ENCODE results near the gene ADGRF1.

DNA sequence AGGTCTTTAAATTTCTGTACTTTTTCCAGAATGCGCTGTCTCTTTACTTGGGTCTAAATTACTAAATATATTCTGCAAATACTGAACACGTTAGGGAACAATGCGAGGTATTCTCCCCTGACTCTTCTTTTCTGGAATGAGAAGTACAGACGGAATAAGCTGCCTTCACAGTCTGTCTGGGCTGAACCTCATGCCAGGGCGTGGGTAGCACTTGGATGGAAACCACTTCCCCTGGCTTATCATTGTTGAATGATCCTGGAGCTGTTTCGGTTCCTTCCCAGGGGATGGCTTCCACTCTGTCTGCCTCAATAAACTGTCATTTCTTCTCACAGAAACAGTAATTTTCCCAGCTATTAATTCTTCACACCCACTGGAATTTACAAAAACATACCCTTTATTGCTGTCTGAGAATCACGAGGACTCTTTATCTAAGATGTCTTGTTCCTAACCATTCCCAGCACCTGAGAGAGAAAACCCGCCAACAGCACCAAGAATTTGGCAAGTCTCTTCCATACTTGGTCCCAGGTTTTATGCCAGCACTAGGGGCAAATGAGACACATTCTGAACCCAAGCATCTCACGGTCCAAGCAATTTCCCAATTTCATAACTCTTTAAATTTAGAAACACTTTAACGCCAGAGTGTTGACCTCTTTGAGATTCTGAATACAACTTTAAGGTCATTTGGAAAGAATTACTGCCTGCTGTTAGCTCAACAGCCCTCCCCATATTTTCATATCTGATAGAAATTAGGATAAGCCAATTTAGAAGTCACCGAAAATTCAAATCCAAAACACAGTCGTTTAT lies 77.2 kb downstream of the ADGRF1 start:
- no peak for TF ChIP-seq EP300 (IDR thresholded peaks at IDR 0.05; ENCODE audit: low read depth)
- TF ChIP-seq, protein P1, sequence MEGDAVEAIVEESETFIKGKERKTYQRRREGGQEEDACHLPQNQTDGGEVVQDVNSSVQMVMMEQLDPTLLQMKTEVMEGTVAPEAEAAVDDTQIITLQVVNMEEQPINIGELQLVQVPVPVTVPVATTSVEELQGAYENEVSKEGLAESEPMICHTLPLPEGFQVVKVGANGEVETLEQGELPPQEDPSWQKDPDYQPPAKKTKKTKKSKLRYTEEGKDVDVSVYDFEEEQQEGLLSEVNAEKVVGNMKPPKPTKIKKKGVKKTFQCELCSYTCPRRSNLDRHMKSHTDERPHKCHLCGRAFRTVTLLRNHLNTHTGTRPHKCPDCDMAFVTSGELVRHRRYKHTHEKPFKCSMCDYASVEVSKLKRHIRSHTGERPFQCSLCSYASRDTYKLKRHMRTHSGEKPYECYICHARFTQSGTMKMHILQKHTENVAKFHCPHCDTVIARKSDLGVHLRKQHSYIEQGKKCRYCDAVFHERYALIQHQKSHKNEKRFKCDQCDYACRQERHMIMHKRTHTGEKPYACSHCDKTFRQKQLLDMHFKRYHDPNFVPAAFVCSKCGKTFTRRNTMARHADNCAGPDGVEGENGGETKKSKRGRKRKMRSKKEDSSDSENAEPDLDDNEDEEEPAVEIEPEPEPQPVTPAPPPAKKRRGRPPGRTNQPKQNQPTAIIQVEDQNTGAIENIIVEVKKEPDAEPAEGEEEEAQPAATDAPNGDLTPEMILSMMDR (IDR thresholded peaks at IDR 0.05): no peak
- no peak for TF ChIP-seq POLR2A (IDR thresholded peaks at IDR 0.05)
- no peak for TF ChIP-seq POLR2AphosphoS5 (IDR thresholded peaks at IDR 0.05)

Measured in transverse colon (tissue), 4 donors.